CD4-positive, alpha-beta T cell treated with Interleukin-6 for 4 hours (primary cell): ENCODE results near the gene VGLL1.

Source experiments
- DNase-seq: peaks from one replicate; pipeline ENCODE4 v3.0.0-alpha.2; 2020; ENCODE audit warnings: mixed read lengths

Gene VGLL1

GRCh38 chrX:136555694-136556093 is 23.7 kb downstream of the VGLL1 start:
- no peak for DNase-seq

- DNase-seq: no peak
Measured at GRCh38 chrX:136572030-136572429, 40.0 kb downstream of the VGLL1 start.

GRCh38 chrX:136574548-136574947 is 42.5 kb downstream of the VGLL1 start:
- DNase-seq: no peak

GRCh38 chrX:136577552-136577951 is 45.5 kb downstream of the VGLL1 start:
- DNase-seq: peak; percentile 75

- DNase-seq: no peak
Measured at GRCh38 chrX:136580316-136580715, 48.3 kb downstream of the VGLL1 start.

GRCh38 chrX:136582624-136583023 is 50.6 kb downstream of the VGLL1 start:
- no peak for DNase-seq

GRCh38 chrX:136584545-136584944 is 52.5 kb downstream of the VGLL1 start:
- DNase-seq: no peak

GRCh38 chrX:136585262-136585661 is 53.2 kb downstream of the VGLL1 start:
- DNase-seq: no peak

- no peak for DNase-seq
Measured at GRCh38 chrX:136585960-136586359, 53.9 kb downstream of the VGLL1 start.

- DNase-seq: peak; percentile 32
Measured at GRCh38 chrX:136586386-136586785, 54.4 kb downstream of the VGLL1 start.

- DNase-seq: no peak
Measured at GRCh38 chrX:136587532-136587931, 55.5 kb downstream of the VGLL1 start.

- no peak for DNase-seq
Measured at GRCh38 chrX:136588036-136588435, 56.0 kb downstream of the VGLL1 start.

GRCh38 chrX:136589966-136590365 is 58.0 kb downstream of the VGLL1 start:
- DNase-seq: no peak

- no peak for DNase-seq
Measured at GRCh38 chrX:136597356-136597755, 65.3 kb downstream of the VGLL1 start.

GRCh38 chrX:136597954-136598353 is 65.9 kb downstream of the VGLL1 start:
- no peak for DNase-seq

- DNase-seq: peak; percentile 19
Measured at GRCh38 chrX:136598631-136599030, 66.6 kb downstream of the VGLL1 start.

- DNase-seq: no peak
Measured at GRCh38 chrX:136600059-136600458, 68.0 kb downstream of the VGLL1 start.
